ENCODE data around the gene TSC2. TPM values are rescaled to one million over a fixed set of nuclear protein-coding genes. Genes with fewer than 3 reads are reported as not detected.

The TSC2 gene
- total RNA-seq, 6 donors from 2014 or later, result 47.3 to 296 (median 118) TPM

GRCh38 chr16:2013527-2013926, 34.3 kb upstream of the TSC2 start:
- TF ChIP-seq EP300 (IDR thresholded peaks at IDR 0.05), result no peak
- Histone ChIP-seq H3K27ac (no peak overlapping the region), H3K9me3 (no peaks in the 10 kb centered on the region), H3K36me3 (no peaks in the 10 kb centered on the region), H3K27me3 (no peaks in the 10 kb centered on the region), H3K4me1 (peaks cover 11 to 24% (median 13%) of the 10 kb centered on the region in 4 donors), H3K4me3 (no peak overlapping the region)
- DNase-seq, result peak in 1 of 2 donors; percentile 58
- no peak for ATAC-seq (ENCODE audit: low FRiP score in 2 of 2)
- WGBS, 2 donors, result 90 to 98% methylated on average over 15 of the region's 15 CpGs

- Histone ChIP-seq H3K36me3 (no peaks in the 10 kb centered on the region), H3K27ac (no peak overlapping the region), H3K9me3 (no peaks in the 10 kb centered on the region), H3K4me3 (no peak overlapping the region), H3K4me1 (peaks cover 8 to 25% (median 13%) of the 10 kb centered on the region in 4 donors), H3K27me3 (peaks cover 0 to 16% (median 10%) of the 10 kb centered on the region in 4 donors)
- 69 to 84% methylated on average over 16 to 24 of the region's 24 CpGs for WGBS, 2 donors
- TF ChIP-seq EP300 (IDR thresholded peaks at IDR 0.05) (no peak), POLR2A (IDR thresholded peaks at IDR 0.05) (peak in 1 of 4 donors; percentile 15), POLR2AphosphoS5 (IDR thresholded peaks at IDR 0.05) (no peak), CTCF (IDR thresholded peaks at IDR 0.05) (no peak)
- peak; percentile 65 to 71 for ATAC-seq (ENCODE audit: low FRiP score in 2 of 2)
- DNase-seq, result peak; percentile 45 to 64
These were observed 32.5 kb upstream of the TSC2 start for GRCh38 chr16:2015117-2015946.

- WGBS, 2 donors, result 90 to 92% methylated on average over 7 of the region's 7 CpGs
- no peak overlapping the region for H3K27ac ChIP-seq
- DNase-seq (no peak), ATAC-seq (ENCODE audit: low FRiP score in 2 of 2) (no peak)
- no peak overlapping the region for H3K4me3 ChIP-seq
- H3K9me3 ChIP-seq, result no peaks in the 10 kb centered on the region
- peaks cover 0 to 22% (median 15%) of the 10 kb centered on the region in 4 donors for H3K27me3 ChIP-seq
- TF ChIP-seq CTCF (IDR thresholded peaks at IDR 0.05), result no peak
- TF ChIP-seq POLR2A (IDR thresholded peaks at IDR 0.05), result no peak
- TF ChIP-seq POLR2AphosphoS5 (IDR thresholded peaks at IDR 0.05), result no peak
- no peak for TF ChIP-seq EP300 (IDR thresholded peaks at IDR 0.05)
- peaks cover 10 to 26% (median 14%) of the 10 kb centered on the region in 4 donors for H3K4me1 ChIP-seq
- H3K36me3 ChIP-seq, result no peaks in the 10 kb centered on the region
These were observed 31.9 kb upstream of the TSC2 start for GRCh38 chr16:2015947-2016208.

GRCh38 chr16:2016407-2016922, 31.3 kb upstream of the TSC2 start:
- peak in 1 of 2 donors; percentile 3 for ATAC-seq (ENCODE audit: low FRiP score in 2 of 2)
- Histone ChIP-seq H3K9me3 (no peaks in the 10 kb centered on the region), H3K4me1 (peaks cover 10 to 28% (median 14%) of the 10 kb centered on the region in 4 donors), H3K36me3 (no peaks in the 10 kb centered on the region), H3K27ac (no peak overlapping the region), H3K27me3 (peaks cover 0 to 24% (median 17%) of the 10 kb centered on the region in 4 donors), H3K4me3 (no peak overlapping the region)
- whole genome bisulfite sequencing, 2 donors, result 28 to 46% methylated on average over 8 to 13 of the region's 13 CpGs
- DNase-seq, result peak in 1 of 2 donors; percentile 67
- no peak for TF ChIP-seq POLR2AphosphoS5 (IDR thresholded peaks at IDR 0.05)
- no peak for TF ChIP-seq EP300 (IDR thresholded peaks at IDR 0.05)
- no peak for TF ChIP-seq POLR2A (IDR thresholded peaks at IDR 0.05)
- peak in 2 of 6 experiments; percentile 10 to 11 for TF ChIP-seq CTCF (IDR thresholded peaks at IDR 0.05)

GRCh38 chr16:2019518-2019920, 28.3 kb upstream of the TSC2 start, which contains the start of gene NPW:
TSS of gene NPW (plus strand) at chr16:2019785.
- Histone ChIP-seq H3K27ac (no peak within 1 kb of the TSS), H3K27me3 (peaks cover 0 to 28% (median 19%) of the 10 kb centered on the region in 4 donors), H3K9me3 (no peaks in the 10 kb centered on the region), H3K4me1 (peaks cover 26 to 49% (median 33%) of the 10 kb centered on the region in 4 donors), H3K36me3 (no peaks in the 10 kb centered on the region), H3K4me3 (peak within 1 kb of the TSS in 2 of 4 donors; percentile 2 to 8)
- ATAC-seq (ENCODE audit: low FRiP score in 2 of 2) (no peak), DNase-seq (no peak)
- 4% methylated on average over 5 of the region's 33 CpGs; no CpG with 5 or more reads in 1 of the 2 donors for WGBS, 2 donors
- no peak for TF ChIP-seq EP300 (IDR thresholded peaks at IDR 0.05)
- TF ChIP-seq POLR2A (IDR thresholded peaks at IDR 0.05), result no peak
- TF ChIP-seq POLR2AphosphoS5 (IDR thresholded peaks at IDR 0.05), result no peak
- TF ChIP-seq CTCF (IDR thresholded peaks at IDR 0.05), result peak in 1 of 6 experiments; percentile 4

All from upper lobe of left lung (tissue), 6 donors.